GM19240 (cell line): Measurements from ENCODE around the gene TMC5.
A peak's percentile ranks its signal among the peaks of the same experiment; 100 is the strongest.
"Not testable (repeated sequence)": the region's sequence is repeated elsewhere in the genome, so short reads cannot be mapped to it uniquely, and the experiment has no call there.

ENCODE experiments used
- DNase-seq: peaks from one replicate; pipeline ENCODE4 v3.0.0; 2011; ENCODE audit warnings: low spot score; ENCODE audit not compliant: insufficient read length

The TMC5 gene

DNA sequence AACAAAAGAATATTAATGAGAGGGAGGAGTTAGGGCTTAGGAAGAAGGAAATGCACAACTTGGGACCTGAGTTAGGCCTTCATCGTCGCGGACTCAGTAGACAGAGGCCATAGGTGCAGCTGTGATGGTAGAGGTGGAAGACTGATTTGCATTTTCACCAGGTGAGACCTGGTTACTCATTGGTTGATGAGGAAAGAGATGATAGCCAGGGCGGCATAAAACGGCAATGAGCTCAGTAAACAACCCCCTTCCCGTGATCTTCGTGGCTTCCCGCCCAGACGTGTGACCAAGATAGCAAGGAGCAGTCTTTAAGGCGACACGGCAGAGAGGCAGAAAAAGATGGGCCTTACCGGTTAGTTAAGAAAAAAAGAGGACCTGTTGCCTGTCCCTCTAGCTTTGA is at the start of gene TMC5:
Gene TMC5 (plus strand): TSS at position 244 of the 400 bp plus-strand sequence. CDS start 22,156 bp downstream, outside the sequence.
- DNase-seq: no peak

- DNase-seq: not testable (repeated sequence)
Observed at GRCh38 chr16:19372541-19372940, 45.1 kb upstream of the TMC5 start.

DNA sequence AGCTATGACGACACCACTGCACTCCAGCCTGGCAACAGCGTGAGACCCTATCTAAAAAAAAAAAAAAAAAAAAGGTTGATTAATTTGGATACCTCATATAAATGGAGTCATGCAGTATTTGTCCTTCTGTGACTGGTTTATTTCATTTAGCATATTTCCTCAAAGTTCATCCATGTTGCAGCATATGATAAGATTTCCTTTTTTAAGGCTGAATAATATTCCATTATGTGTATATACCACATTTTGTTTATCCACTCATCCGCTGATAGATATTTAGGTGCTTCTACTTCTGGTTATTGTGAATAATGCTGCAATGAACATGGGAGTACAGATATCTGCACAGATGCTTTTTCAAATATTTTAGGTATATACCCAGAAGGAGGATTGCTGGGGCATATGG is 43.3 kb upstream of the TMC5 start:
- DNase-seq: no peak

- DNase-seq: peak; percentile 57
Observed at GRCh38 chr16:19375561-19376158, 42.0 kb upstream of the TMC5 start.

DNA sequence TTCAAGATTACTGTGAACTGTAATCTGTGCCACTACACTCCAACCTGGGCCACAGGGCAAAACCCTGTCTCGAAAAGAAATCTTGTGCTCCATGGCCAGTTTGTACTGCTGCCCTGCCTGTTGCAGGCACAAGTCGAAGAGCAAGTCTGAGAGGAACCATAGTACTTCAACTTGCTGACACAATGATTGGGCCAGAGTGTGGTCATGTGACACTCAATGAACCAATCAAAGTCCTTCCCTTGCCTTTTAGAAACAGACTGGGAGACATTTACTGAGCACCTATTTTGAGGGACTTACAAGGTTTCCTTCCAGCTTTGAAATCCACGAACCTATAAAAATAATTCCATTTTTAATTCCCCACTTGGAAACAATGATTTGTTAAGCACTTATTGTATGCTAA is 39.8 kb upstream of the TMC5 start:
- DNase-seq: no peak

DNA sequence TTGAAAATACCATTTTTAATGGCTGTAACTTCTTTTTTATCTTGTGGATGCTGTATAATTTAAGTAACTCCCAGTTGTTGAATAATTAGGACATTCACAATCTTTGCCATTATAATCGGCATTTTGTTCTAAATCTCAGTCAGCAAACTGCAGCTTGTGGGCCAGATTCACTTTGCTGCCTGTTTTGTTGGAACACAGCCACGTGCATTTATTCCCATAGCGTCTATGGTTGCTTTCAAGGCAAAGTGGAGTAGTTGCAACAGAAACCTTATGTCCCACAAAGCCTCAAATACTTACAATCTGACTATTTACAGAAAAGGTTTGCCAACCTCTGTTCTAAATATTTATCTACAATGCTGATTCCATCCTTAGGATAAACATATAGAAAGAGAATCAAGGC is 39.2 kb upstream of the TMC5 start:
- DNase-seq: no peak

DNA sequence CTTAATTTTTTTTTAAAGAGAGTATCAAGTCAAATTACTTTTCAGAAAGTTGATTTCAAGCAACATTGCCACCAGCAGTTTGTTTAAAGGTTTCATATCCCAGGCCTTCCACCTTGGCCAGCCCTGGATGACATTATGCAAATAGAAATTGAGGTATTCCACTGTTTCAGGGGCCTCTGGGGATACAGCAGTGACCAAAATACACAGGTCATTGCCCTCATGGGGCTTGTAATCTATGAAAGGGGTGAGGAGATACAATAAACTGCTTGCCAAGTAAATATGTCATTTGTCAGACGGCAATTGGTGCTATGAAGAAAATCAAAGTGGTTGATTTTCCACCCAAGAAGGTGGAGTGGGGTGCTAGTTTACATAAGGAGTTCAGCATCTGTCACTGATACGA is 37.8 kb upstream of the TMC5 start:
- no peak for DNase-seq

DNA sequence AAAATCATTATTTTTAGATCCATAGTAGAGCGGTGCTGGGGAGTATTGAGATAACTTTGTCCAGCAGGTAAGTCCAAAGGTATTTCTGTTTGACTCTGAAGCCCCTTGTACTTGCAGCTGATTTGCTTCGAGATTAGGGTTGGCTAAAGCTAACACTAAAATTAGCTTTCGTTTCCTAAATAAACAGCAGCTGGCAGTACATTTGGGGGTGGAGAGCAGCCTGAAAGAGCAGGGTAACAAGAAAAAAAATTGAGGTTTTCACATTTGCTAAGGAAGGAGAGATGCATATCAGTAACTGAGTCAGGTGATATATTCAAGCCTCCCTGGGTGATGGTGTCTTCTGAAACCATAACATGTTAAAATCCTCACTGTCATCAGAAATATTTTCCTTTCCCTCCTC is 37.4 kb upstream of the TMC5 start:
- no peak for DNase-seq

DNA sequence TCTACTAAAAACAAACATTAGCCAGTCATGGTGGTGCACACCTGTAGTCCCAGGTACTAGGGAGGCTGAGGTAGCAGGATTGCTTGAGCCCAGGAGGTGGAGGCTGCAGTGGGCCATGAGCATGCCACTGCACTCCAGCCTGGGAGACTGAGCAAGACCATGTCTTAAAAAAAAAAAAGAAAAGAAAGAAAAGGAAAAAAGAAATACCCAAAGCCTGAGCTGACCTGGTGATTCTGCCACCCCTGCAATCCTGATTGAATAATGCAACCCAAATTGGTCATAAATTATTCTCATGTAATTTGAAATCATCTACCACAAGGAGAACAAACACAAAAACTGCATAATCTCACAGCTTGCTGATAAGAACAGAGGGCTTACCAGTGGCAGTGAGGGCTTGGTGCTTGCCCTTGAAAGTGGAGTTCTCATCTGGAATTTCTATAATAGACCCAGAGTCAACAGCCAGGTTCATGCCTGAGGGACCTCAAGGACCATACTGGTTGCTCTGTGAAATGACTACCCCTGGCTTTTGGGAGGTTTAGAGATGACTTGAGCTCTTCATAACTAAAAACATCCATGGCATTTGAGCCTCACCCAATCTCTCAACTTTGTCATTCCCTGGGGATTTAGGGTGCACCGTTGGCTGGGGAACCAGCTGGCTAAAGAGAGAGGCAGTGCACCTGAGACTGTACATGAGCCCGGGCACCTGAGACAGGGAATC is 35.4 kb upstream of the TMC5 start:
- DNase-seq: no peak

- DNase-seq: no peak
Observed at GRCh38 chr16:19382887-19383816, 34.5 kb upstream of the TMC5 start.

- DNase-seq: no peak
Observed at GRCh38 chr16:19384656-19385055, 33.0 kb upstream of the TMC5 start.

- no peak for DNase-seq
Observed at GRCh38 chr16:19386525-19386924, 31.2 kb upstream of the TMC5 start.

GRCh38 chr16:19389246-19389645 is 28.4 kb upstream of the TMC5 start:
- peak; percentile 19 for DNase-seq

DNA sequence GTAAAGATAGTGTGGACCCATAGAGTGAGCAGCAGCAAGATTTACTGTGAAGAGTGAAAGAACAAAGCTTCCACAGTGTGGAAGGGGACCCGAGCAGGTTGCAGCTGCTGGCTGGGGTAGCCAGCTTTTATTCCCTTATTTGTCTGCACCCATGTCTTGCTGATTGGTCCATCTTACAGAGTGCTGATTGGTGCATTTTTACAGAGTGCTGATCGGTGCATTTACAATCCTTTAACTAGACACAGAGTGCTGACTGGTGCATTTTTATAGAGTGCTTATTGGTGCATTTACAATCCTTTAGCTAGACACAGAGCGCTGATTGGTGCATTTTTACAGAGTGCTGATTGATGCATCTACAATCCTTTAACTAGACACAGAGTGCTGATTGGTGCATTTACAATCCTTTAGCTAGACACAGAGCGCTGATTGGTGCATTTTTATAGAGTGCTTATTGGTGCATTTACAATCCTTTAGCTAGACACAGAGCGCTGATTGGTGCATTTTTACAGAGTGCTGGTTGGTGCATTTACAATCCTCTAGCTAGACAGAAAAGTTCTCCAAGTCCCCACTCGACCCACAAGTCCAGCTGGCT is 26.4 kb upstream of the TMC5 start:
- not testable (repeated sequence) for DNase-seq

- DNase-seq: no peak
Observed at GRCh38 chr16:19392352-19392751, 25.3 kb upstream of the TMC5 start.

GRCh38 chr16:19393226-19394111 is 24.2 kb upstream of the TMC5 start:
- DNase-seq: no peak

GRCh38 chr16:19395646-19396267 is 21.9 kb upstream of the TMC5 start:
- DNase-seq: not testable (repeated sequence)

DNA sequence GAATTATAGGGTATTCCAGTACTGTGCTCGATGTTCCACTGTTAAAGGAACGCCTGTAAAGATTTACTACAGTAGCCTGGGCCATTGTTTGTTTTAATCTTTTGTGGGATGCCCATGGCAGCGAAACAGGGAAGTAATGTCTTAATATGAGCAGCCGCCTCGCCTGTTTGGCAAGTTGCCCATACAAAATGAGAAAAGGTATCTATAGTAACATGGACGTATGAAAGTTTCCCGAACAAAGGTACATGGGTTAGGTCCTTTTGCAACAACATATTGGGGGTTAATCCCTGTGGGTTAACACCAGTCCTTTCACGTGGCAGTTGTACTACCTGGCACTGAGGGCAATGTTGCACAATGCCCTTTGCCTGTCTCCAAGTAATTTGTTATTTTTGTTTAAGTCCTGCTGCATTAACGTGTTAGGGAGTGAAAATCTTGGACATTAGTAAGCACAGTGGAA is 21.1 kb upstream of the TMC5 start:
- DNase-seq: no peak

DNA sequence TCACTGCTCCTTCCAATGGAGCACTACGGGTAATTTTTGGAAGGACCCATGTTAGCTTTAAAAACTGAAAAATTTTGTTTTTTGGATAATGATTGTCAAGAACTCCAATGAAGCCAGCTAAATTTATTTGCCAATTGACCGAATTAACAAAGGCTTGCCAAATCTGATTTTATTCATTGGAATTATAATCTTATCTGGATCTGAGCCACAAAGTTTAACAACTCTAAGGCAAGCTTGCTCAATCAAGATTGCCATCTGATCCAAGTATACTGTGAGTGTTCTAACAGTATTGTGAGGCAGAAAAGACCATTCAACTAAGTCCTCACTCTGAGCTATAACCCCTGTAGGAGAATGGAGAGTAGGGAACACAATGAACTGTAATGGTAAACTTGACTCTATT is 20.3 kb upstream of the TMC5 start:
- DNase-seq: not testable (repeated sequence)

- DNase-seq: no peak
Observed at GRCh38 chr16:19400711-19401110, 17.0 kb upstream of the TMC5 start.
